Cerebellar cortex (tissue), 1 donor: ENCODE data around the gene AIFM3.
A peak's percentile ranks its signal among the peaks of the same experiment; 100 is the strongest.

Experiments
- DNase-seq: peaks from one replicate; pipeline ENCODE4 v3.0.0-alpha.2; 2015; ENCODE audit warnings: low spot score

AIFM3 gene

DNA sequence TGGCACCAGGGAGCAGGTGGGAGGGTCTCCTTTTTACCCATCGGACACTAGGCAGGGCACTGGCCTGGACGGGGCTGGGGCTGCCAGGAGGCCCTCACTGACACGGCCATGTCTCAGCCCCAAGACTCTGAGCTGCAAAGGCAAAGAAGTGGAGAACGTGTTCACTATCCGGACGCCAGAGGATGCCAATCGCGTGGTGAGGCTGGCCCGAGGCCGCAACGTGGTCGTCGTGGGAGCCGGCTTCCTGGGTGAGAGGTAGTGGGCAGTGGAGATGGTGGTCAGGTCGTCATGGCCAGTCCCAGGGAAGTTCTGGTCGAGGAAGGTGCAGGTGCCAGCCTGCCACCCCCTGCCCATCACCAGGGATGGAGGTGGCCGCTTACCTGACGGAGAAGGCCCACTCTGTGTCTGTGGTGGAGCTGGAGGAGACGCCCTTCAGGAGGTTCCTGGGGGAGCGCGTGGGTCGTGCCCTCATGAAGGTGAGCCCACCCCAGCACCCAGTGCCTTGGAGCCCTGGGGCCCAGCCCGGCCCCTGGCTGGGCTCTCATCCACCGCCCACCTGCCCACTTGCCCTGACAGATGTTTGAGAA lies 9.3 kb downstream of the AIFM3 start:
- DNase-seq, result no peak

DNA sequence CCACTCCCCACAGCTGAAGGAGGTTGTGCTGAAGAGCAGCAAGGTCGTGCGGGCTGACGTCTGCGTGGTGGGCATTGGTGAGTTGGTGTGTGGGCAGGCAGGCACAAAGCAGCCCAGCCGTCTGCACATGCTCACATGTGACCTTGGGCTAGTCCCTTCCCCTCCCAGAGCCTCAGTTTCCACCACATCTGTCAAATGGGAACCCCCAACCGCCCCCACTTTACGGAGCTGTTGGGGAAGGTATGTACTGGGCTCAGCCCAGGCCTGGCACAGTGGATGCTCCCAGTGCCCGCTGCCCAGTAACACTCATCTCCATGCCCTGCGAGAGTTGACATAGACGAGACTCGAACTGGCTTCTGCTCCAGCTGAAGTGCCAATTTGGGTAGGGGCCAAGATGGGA lies 10.0 kb downstream of the AIFM3 start:
- DNase-seq, result no peak

DNA sequence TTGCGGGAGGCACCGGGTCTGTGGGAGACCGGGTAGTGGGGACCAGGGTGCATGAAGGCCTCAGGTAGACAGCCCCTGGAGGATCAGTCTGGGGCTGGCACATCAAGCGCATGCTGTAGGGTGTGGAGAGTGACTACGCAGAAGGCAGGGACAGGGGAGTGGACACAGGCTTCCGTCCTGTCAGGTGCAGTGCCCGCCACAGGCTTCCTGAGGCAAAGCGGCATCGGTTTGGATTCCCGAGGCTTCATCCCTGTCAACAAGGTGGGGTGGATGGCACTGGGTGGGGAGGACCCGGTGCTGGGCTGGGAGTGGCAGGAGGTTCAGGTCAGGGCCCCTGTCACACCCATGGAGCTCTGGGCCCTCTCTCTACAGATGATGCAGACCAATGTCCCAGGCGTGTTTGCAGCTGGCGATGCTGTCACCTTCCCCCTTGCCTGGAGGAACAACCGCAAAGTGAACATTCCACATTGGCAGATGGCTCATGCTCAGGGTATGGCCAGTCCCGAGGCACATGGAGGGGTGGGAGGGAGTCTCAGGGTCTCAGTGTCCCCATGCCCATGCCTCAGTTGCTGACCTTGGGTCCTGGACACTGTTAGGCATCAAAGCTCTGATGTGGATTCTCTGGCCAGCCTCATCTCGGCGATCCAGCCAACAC lies 10.6 kb downstream of the AIFM3 start:
- DNase-seq, result no peak

DNA sequence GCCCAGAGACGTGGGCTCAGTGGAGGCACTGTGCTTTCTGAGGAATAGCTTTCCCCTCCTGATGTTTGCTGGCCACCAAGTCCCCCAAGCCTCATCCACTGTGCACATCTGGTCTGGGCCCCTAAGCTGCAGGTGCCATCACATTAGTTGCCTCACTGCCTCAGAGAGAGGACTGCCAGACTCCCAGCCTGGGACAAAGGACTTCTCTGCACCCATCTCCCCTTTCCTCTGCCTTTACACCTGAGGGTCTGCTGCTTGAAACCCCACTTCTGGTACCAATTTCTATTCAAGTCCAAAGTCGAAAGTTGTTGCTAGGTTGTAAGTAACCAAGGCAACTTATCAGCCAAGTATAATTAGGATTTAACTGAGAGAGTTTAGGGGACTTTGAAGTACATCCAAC lies 11.4 kb downstream of the AIFM3 start:
- no peak for DNase-seq

DNA sequence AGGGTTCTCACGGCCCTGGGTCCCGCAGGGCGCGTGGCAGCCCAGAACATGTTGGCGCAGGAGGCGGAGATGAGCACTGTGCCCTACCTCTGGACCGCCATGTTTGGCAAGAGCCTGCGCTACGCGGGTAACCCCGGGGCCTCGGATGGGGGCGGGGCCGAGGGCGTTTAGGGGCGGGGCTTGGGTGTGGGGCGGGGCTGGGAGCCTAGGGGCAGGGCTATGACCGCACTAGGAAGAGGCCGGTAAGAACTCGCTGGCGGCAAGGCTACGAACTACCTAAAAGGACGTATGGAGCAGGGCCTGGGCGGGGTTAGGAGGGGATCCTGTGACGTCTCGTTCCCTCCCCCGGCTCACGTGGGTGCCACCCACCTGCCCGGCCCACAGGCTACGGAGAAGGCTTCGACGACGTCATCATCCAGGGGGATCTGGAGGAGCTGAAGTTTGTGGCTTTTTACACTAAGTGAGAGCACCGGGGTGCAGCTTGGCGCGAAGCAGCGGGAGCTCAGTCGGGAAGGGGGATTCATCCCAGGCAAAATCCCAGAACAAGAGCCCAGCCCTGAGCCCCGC lies 12.3 kb downstream of the AIFM3 start:
- DNase-seq, result no peak

DNA sequence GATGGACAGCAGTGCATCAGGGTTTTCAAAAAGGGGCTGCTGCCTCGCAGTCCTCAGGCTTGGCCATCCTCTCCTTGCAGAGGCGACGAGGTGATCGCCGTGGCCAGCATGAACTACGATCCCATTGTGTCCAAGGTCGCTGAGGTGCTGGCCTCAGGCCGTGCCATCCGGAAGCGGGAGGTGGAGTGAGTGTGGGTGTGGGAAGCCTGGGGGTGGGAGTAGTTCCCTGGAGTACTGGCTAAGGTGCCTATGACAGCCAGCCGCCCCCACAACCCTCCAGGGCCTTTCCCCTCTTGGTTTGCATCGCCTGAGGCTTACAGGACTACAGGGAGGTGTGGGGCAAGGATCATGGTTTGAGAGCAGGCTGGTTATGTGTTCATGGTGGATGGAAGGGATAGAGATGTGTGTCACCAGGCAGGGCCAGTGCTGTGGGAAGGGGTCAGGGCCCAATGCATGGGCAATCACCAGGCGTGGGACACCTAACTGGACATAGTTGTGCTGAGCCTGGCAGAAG lies 12.9 kb downstream of the AIFM3 start:
- no peak for DNase-seq

DNA sequence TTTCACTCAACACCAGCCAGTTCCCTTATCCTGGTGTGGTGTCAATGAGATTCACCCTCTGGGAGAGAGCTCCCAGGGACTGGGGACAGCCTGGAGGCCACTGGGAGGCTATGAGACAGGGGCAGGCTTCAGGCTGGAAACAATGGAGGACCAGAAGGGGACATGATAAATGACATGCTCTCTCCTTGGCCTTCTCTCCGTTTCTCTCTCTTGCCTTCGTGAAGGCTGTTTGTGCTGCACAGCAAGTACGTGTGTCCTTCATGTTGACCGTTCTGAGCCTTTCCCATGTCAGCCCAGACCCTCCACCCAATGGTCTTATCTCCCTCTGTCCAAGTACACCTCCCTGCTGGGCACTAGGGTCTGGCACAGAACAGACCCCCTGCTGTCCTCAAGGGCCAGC lies 13.5 kb downstream of the AIFM3 start:
- DNase-seq, result no peak

DNA sequence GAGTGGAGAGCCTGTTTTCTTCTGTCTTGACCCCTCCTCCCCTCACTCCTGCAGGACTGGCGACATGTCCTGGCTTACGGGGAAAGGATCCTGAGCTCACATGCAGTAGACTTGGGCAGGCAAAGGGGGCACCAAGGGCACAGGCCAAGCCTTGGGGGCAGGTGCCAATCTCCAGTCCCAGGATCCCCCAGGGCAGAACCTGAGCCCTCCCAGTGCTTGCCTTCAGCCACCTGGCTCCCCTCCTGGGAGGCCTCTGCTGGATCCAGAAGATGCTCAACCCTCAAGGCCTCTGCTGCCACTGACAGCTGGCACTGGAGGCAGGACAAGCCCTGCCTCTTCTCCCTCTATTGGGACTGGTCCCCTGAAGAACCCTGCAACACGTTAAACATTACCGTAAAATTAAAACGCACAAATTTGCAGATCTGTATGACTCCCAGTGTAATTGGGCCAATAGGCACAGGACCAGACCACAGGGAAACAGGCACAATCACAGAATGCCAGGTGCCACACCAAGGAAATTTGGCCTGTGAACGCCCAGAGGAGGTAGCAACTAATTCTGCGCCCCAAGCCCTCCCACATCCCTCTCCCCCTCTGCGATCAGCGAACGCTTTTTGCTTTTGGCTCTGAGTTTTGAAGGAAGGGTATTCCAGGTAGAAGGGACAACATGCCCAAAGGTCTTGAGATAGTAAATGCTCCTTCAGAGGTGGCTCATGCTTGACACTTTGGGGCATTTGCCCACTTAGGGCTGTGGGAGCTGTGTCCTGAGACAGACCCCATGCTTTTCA lies 14.1 kb downstream of the AIFM3 start:
- no peak for DNase-seq

DNA sequence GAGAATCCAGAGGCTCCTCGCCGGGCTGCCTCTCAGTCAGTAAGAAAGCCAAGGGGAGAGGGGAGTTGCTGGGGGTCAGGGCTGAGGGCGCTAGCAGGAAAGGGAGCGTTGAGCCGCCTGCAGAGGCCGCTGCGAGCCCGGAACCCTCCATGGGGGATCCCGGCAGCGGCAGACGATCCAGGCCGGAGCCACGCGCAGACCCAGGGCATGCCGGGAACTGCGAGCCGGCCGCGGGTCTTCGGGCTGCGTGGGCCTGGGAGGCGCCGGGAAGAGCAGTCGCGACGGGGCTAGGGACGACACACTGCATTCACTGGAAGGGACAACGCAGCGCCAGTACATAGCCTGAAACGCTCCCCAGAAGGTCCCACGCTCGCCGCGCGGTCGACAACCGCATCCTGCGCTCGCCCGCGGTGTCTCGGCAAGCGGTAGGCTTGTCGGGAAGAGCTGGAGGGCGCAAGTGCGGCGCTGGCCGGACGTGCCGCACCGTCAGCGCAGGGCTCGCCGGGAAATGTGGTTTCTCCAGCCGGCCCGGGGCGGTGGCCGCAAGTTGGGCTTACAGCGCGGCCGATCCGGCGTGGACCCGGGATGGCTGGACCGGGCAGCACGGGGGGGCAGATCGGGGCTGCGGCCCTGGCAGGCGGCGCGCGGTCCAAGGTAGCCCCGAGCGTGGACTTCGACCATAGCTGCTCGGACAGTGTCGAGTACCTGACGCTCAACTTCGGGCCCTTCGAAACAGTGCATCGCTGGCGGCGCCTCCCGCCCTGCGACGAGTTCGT lies 14.9 kb downstream of the AIFM3 start, which contains the start of gene LZTR1:
LZTR1 (plus strand) TSS at position 511 of the 776 bp plus-strand sequence; CDS start at position 586, 75 bp downstream.
- peak; percentile 81 for DNase-seq

DNA sequence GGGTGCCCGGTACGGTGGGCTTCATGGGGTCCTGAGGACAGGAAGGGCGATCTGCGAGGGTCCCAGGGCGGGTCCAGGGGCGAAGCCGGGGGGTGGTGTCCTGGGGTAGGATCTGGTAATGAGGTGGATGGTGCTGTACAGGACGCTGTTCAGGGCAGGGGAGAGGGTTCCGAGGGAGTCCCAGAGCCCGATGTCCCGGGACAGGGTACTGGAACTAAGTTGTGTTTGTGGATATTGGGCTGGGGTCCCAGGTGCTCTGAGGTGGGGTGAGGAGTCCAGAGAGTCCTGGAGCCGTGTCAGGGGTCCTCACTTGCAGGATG lies 15.5 kb downstream of the AIFM3 start:
- no peak for DNase-seq

DNA sequence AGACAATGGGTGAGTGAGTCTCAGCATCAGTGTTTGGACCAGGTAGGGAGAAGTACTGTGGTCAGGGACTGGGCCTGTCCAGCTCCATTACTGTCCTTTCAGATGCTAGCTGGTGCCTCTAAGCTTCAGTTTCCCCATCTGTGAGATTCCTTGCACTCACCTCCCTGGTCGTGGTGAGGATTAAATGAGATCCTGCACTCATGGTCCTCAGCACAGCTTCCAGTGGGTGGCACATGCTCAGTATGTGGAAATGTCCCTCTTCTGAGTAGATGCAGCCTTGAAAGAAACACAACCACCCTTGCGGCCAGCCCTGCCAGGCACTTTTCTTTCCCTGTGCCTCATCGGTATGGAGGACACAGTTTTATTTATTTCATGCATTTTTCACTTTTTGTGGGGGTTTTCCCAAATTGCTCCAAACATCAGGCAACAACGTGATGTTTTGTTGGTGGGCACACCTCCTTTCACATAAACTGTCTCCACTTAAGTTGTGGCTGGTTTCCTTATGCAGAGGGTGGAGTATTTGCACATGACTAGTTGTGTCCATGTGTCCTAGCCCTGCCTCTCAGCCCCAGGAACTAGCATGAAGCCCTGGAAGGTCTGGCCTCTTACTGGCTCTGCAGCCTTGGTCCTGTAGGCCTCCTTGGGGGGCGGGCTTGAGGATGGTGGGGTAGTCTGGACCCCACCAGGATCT lies 16.2 kb downstream of the AIFM3 start:
- no peak for DNase-seq

DNA sequence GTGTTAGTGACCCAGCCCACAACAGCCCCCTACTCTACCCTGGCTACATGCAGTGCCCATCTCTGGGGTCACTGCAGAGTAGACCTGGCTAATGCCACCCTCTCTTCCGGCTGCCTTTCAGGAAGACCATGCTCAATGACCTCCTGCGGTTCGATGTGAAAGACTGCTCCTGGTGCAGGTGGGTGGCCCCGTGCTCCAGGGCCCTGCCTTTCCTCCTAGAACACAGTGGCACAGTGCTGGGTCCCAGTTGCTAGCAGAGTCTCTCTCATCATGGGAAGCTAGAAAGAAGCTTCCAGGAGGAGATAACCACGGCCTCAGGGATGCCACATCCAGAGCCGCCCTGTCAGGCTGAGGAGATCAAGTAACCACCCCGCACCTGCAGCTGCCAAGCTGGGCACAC lies 18.7 kb downstream of the AIFM3 start:
- DNase-seq, result no peak

DNA sequence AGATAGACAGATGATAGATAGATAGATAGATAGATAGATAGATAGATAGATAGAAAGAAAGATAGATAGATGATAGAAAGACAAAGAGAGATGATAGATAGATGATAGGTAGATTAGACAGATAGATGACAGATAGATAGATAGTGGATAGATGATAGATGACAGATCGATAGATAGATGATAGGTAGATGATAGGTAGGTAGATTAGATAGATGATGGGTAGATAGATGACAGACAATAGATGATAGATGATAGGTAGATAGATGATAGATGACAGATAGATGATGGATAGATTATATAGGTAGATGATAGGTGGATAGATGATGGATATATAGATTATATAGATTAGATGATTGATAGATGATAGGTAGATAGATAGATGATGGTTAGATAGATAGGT lies 19.3 kb downstream of the AIFM3 start:
- no peak for DNase-seq

DNA sequence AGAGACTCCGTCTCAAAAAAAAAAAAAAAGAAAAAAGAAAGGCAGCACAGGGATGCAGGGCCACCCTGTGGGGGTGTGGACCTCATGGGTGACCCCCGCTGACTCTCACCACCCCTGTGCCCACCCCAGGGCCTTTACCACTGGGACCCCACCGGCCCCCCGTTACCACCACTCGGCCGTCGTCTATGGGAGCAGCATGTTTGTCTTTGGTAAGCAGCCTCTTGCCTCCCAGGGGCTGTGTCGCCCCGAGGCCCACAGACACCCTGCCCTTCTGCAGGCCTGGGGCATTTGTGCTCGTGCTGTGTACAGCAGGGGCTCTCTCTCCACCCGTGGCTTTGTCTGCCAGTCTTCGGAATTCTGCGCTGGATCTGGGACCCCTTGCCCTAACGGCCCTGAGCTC lies 20.3 kb downstream of the AIFM3 start:
- DNase-seq, result no peak

DNA sequence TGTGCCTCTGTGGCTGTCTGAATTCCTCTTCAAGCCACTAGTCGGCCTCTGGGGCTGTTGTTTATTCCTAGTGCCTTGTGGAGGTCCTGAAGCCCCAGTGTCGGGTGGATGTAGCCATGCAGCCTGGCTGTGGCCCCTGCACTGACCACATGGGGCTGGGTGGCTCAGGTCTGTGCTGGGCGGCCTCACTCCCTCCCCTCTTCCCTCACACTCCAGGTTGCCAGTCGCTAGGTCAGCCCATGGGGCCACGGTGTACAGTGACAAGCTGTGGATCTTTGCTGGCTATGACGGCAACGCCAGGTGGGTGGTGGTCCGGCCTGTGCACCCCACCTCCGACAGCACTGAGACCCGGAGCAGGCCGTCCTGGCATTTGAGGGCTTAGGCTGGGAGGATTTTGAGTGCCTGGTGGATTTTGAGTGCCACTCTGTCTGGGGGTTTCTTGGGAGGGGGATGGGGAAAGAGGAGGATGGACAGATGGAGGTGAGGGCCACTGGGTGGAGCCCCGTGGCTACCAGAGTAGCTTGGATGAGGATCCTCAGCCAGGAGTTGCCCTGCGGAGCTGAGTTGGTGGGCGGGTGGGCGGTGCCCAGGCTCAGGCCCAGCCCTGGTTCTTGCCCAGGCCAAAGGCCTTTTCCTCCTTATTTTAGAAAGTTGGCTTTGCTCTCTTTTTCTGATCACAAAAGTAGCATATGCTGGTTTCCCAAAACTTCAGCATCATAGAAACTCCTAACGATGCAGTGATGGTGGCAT lies 21.7 kb downstream of the AIFM3 start:
- no peak for DNase-seq

DNA sequence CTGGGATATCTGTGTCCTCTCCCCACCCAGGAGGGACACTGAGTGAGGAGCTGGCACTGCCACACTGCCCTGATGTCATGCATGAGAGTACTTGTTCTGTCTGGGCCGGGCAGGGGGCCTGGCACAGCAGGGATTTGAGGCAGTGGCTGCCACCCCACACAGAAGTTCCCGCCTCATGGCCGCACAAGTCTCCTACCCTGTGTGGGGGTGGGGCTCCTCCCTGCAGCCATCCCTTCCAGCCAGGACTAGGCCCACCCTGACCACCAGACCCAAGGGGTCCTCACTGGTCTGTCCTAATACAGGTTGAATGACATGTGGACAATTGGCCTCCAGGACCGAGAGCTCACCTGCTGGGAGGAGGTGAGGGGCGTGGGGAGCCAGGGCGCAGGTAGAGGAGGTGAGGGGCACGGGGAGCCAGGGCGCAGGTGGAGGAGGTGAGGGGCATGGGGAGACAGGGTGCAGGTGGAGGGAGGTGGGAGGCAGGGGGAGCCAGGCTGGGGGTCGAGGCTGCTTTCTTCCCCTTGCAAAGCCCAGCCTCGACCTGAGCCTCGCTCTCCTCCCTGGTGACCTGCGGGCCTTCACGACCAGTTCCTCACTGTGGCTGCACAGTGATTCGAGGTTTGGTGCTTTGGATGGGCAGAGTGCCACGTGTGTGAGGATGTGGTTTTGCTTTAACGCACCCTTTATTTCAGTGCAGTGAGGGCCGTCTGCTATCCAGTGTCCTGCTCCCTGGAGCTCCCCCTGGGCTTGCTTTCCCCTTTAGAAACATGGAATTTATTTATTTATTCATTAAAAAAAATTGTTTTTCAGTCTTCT lies 22.5 kb downstream of the AIFM3 start:
- DNase-seq, result no peak

DNA sequence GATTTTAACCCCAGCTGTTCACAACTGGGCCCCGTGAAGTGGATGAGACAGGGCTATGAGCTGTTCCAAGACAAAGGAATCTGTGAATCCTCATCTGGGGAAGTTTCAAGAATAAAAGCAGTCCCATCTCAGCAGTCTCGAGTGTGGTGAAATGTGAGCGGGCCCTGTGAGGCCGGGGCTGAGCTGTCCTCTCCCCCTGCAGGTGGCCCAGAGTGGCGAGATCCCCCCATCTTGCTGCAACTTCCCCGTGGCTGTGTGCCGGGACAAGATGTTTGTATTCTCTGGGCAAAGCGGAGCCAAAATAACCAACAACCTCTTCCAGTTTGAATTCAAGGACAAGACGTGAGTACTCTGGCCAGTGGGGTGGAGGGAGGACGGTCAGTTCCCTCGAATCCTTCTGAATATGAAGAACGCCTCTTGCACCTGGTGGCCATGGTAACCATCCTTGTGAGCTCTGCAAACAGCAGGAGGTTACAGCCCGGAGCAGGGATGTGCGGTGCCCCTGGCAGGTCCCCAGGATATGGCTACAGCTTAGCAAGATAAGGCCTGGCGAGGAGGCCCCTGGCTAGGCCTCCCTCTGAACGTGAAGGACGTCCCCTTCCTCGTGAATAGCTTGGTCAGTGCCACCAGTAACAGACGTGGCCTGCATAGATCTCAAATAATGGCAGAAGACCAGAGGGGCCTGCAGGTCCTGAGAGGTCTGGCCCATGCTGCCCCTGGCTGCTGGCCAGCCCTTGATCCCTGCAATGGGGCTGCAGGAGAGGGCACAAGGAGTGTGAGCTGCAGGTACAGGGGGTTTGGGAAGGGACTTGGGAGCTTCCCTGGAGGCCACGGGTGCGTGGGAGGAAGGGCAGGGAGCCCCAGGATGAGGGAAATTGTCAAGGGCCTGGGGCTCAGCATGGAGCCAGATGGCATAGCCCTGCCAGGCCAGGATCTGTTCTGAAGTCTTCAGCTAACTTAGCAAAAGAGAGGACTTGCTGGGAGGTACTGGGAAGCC lies 23.4 kb downstream of the AIFM3 start:
- DNase-seq, result no peak

DNA sequence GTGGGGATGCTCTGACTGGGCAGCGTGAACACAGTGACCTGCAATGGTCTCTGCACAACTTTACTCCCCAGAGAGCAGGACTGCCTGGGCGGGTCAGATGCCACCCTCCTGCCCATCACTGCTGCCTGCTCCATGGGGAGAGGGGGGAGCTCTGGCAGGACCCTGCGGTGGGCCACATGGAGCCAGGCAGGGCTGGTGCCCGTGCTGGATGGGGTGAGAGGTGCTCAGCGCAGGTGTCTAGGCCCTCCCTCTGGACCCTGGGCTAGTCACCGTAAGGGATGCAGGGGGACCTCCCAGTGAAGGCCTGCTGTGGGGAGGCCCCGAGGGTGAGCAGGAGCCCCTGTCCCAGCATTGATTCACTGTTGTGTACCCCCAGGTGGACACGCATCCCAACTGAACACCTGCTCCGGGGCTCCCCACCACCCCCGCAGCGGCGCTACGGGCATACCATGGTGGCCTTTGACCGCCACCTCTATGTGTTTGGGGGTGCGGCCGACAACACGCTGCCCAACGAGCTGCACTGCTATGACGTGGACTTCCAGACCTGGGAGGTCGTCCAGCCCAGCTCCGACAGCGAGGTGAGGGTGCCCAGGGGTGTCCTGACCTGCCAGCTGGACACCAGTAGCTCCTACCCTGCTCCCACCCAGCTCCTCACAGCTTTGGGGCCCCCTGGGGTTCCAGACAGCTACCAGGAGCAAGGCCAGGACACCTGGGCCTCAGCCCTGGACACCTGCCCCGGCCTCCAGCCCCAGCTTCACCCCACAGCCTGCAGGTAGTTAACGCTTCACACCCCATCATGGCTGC lies 24.4 kb downstream of the AIFM3 start:
- no peak for DNase-seq
